ENCODE data around the gene OSBPL9.

Gene OSBPL9

GRCh38 chr1:51749151-51749550, 132.3 kb downstream of the OSBPL9 start:
- no peak for DNase-seq

GRCh38 chr1:51750218-51750617, 133.3 kb downstream of the OSBPL9 start:
- DNase-seq: no peak

DNA sequence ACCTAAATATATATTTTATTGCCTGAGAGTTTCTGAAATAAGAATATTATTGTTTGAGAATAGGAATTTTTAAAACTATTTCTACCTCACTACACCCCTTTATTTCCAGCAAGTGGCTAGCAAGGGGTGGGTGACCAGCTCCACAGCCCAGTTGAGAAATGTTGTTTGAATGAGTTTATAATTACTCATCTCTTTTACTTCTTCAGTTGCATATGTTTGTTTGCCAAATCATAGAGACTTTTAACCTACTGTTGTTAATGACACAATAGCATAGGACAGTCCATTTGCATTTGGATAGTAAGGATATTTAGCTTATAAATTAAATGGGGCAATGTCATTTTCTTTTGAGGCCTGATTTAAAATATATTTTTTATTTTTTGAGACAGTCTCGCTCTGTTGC, 133.8 kb downstream of the OSBPL9 start:
- no peak for DNase-seq

DNA sequence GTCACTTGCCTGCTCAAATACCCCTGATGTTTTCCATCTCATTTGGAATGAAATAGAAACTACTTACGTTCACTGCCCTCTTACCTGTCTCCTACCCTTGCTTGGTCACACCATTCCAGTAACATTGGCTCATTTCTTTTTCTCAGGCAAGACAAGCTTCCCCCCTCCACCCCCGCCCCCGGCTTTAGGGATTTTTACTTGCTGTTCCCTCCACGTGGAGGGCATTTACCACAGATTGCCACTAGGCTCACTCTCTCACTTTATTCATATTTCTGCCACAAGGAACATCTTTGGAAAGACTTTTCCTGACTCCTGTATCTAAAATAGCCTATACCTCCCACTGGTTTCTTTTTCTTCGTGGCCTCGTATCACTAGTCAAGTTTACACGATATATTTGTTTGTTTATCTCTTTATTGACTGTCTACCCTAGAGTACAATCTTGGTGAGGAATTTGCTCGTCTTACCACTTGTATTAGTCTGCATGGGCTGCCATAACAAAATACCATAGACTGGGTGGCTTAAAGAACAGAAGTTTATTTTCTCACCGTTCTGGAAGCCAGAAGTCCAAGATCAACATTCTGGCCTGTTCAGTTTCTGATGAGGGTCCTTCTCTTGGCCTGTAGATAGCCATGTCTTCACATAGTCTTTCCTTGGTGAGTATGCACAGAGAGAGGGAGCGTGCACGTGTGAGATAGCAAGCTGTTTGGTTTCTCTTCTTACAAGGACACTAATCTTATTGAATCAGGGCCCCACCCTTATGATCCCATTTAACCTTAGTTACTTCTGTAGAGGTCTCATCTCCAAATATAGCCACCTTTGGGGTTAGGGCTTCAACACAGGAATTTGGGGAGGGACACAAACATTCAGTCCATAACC, 135.4 kb downstream of the OSBPL9 start:
- no peak for DNase-seq

DNA sequence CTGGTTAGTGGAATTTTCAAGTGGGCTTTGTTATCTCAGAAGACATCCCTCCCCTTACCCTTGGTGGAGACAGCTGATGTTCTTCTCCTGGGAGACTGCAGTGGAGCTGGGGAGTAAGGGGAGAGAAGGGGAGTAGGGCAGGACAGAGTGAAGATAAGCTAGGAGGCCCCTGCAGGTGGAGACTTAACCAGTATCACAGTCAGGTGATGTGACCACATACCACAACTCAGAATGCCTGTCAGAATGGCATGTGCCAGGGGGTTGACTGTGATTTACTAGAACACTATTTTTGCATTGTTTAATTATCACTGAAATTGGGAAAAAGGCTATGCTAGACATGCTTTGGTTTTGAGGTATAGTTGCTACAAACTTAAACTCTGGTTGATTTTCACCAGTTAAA, 137.1 kb downstream of the OSBPL9 start:
- no peak for DNase-seq

DNA sequence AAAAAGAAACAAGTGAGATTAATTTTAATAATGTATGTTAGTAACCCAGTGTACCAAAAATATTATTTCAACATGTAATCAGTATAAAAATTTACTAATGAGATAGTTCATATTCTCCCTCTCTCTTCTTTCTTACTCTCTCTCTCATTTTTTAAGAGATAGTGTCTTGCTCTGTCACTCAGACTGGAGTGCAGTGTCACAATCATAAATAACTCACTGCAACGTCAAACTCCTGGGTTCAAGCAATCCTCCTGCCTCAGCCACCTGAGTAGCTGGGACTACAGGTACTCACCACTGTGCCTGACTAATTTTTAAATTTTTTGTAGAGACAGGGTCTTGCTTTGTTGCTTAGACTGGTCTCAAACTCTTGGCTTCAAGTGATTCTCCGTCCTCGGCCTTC, 137.8 kb downstream of the OSBPL9 start:
- DNase-seq: no peak

- no peak for DNase-seq
Measured at GRCh38 chr1:51755437-51755836, 138.5 kb downstream of the OSBPL9 start.

DNA sequence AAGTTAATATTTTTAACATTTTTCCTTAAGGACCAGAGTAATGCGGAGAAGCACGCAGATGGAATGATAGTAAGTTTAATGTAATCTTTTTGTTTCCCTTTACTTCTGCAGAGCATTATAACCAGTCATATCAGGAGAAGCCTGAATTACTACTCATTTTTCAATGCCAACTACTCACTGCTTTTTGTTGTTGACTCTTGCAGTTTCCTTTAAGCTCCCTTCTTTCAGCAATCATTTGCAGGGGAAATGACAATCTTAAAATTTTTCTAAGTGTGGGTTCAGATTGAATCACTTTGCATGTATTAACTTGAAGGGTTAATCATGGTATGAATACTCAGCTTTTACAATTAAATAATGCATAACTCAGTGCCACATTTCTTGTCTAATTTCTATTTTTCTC, 139.4 kb downstream of the OSBPL9 start:
- no peak for DNase-seq

- no peak for DNase-seq
Measured at GRCh38 chr1:51758310-51758709, 141.4 kb downstream of the OSBPL9 start.

DNA sequence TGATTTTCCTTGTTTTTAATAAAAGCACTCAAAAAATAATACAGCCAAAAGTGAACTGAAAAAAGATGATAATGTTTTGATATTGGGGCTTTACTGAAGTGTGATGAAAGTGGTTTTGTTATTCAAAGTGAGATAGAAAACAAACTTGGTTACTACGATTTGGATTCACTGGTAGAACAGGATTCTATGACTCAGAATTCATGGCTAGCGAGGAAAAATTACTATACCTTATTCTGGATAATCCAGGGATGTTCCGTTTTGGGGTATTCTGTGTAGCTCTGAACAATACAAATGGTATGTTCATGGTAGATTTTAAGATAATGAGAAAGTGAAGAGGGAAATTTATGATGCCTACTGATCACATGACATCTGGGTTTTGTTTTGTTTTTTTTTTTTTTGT, 144.0 kb downstream of the OSBPL9 start:
- no peak for DNase-seq

DNA sequence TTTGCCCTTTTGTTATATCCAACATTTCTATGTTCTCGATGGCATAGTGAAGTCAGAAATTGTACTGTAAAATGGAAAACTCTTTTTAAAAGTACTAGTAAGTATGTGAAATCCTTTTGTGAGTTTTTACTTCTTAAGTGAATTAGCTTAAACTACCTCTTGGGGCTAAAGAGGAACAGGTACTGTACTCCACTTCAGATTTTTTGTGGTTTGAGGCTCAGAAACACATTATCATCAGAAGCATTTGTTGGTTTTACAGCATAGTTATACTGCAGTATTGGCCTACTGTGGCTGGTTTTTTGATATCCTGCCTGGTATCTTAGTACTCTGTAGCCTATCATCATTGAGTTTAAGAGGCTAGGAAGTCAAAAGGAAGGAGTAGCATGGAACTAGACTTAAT, 144.5 kb downstream of the OSBPL9 start:
- DNase-seq: no peak

DNA sequence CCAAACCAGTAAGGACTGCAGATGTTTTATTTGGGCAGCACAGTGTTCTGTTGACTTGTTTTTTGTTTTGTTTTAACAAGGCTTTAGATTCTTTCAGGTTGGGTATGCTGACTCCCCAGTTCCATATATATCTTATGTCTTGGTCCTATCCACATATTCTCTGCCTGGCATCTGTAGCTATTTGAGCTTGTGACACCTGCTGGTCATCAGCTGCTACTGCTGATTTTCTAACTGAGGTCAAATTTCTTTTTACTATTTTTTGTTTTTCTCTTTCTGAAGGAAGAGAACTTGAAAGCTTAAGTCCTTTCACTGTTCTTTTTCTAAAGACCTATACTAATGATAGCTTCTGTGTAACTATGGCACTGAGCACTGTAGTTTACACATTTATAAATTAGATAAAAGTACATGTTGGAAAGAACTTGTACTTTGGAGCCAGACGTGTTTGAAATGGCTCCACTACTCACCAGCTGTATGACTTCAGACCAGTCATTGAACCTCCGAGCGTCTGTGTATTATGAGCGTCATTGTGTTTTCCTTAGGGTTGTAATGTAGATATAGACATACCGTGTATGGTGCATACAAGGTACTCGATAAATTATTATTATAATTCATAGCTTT, 152.2 kb downstream of the OSBPL9 start:
- peak; percentile 28 for DNase-seq

GRCh38 chr1:51776408-51776807, 159.5 kb downstream of the OSBPL9 start:
- no peak for DNase-seq

DNA sequence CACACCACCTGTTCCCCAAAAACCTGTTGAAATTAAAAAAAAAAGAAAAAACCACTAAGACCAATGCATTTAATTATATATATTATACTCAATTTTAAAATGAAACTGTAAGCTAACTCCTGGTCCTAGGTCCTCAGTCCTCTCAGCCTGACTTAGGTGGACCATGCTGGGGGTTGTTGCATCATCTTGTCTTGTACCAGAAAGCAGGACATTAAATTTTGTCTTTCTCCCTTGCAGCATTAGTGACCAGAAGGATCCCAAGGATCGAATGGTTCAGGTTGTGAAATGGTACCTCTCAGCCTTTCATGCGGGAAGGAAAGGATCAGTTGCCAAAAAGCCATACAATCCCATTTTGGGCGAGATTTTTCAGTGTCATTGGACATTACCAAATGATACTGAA, 164.0 kb downstream of the OSBPL9 start:
- no peak for DNase-seq

DNA sequence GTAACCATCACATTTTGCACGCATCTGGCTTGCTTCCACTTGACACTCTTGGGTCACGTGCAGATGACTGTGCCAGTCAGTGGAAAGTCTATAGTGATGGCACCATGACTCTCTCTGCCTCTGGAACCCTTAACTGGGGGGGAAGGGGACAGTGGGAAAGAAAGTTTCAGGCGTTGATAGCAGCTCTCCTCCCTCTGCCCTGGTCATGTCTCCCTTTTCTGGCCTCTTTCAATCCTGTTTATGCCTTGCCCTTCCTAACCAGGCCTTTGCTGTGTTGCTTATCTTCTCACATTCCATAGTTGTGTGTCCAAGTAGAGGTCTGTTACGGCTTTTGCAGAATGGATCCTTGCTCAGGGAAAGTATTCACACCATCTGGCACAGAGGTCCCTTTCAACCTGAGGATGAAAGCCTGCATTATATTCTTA, 168.1 kb downstream of the OSBPL9 start:
- DNase-seq: no peak

DNA sequence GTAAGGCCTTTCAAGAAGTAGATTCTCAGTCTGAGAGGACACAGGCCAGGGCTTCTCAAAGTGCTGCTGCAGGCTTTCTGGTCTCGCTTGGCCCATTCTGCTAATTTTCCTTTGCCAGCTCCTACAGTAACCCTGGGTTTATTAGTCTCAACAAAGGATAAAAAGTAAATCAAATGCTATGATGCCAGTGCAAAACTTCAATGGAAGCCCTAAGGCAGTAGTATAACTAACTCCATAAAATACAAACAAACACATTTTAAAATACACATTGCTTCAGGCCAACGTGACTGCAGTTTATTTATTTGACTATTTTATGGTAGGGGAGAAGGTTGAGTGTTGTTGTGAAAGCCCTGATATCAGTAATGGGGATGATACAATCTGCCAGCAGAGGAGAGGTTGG, 172.0 kb downstream of the OSBPL9 start:
- DNase-seq: no peak

DNA sequence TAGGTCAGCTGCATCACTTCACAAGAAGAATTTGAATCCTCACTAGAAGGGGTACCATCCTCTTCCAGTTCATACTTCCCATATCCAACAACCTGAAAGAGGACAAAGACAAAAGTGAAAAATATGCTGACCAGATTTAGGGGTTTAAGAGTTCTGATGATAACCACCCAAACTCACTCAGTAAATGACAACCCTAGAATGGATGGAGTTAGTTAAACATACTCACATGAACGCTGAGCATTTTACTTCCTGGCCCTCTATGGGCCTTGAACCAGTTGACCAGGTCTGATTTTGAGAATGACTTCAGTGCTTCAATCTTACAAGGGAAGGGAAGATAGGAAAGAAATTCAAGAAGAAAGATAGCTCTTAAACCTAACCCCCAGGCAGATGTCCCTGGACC, 172.4 kb downstream of the OSBPL9 start:
- DNase-seq: no peak

- DNase-seq: no peak
Measured at GRCh38 chr1:51790385-51790784, 173.5 kb downstream of the OSBPL9 start.

DNA sequence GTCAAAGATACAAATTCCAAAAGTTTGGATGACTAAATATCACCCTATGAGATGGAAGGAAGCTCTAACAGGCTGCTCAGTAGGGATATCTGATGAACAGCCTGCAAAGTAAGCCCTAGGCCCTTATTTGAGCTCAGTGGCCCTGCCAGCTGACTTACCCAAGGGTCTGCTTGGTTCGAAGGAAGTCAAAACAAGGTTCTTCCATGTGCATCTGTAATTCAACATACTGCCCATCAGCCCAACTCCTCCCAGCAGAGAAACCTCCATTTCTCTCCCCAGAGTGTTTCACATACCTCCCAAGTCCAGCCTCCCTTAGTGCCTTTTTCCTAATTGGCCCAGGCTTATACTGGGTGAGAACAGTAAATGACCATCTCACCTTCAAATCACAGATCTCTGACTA, 175.0 kb downstream of the OSBPL9 start:
- no peak for DNase-seq

DNA sequence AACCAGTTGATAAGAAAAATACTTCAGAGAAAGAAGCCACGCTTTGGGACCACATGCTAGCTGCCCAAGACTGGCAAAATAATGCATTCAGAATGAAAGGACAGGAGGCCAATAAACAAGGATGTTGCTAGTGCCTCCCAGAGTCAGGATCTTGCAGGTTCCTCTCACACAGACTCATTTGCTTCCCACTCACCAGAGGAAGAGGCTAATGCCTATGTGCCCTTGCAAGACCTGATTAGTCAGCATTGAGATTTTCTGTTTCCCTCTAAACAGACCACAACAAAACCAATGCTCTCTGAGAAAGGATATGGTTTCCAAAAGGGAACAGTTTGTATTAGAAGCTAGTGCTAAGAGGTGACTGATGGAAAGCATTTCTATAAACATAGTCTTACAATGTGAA, 176.0 kb downstream of the OSBPL9 start:
- DNase-seq: no peak

GRCh38 chr1:51794260-51794659, 177.4 kb downstream of the OSBPL9 start:
- DNase-seq: no peak

DNA sequence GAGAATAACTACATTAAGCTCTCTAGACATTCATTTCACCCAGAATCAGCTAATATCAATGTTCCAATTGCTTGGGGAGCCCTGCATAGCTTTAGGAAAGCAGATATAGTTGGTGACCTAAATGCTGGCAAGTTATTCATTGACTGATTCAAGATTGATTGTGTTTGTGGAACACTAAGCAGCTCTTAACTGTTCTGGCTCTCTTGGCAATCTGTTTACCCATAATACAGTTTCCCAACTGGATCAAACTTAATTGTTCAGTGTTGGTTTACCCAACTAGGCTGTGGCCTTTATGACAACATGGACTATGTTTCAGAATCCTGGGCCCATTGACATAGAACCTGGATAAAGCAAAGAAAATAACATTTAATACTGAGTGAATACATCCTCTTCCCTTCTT, 178.0 kb downstream of the OSBPL9 start:
- DNase-seq: no peak

GRCh38 chr1:51799372-51799771, 182.5 kb downstream of the OSBPL9 start:
- DNase-seq: no peak

DNA sequence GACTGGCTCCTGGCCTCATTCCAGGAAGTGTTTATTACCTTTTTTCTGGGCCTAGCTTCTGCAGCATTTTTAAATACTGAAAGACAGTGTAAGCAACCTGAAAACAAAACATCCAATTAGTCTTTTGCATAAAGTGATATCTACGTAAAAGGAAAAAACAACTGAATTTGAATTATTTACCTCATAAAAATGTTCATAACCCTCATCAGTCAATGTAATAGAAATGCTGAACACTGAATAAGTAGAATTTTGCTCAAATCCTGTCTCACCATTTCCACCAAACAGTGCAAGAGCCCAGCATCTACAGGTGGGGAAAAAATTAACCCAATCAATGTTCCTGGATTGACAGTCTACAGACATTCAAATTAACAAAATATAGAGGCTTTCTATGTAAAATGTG, 197.6 kb downstream of the OSBPL9 start:
- DNase-seq: no peak

DNA sequence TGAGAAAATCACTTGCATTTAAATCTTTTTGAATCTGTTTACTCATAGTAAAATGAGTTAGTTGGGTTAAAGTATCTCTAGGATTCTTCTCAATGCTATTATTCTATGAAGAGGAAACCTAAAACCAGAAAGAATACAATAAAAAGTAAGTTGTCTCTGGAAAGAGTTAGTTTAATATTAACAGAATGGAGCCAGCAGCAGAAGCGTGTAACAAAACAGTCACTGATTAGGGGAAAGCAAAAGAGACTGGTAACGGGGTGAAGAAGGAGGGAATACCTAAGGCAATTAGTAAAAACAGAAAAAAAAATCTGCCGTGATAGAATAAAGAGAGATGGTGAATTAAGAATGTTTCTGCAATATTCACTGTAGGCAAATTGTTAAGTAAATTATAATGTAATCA, 201.6 kb downstream of the OSBPL9 start:
- DNase-seq: no peak

All from NCI-H526 treated with DMSO at 0.1 percent for 48 hours (cell line).